Measurements from ENCODE around the gene MMP1. TPM values are rescaled to one million over a fixed set of nuclear protein-coding genes. Genes with fewer than 3 reads are reported as not detected.

MMP1 gene
- not detected for total RNA-seq (ENCODE audit: unreplicated experiment)
- long read RNA-seq: 0 reads

DNA sequence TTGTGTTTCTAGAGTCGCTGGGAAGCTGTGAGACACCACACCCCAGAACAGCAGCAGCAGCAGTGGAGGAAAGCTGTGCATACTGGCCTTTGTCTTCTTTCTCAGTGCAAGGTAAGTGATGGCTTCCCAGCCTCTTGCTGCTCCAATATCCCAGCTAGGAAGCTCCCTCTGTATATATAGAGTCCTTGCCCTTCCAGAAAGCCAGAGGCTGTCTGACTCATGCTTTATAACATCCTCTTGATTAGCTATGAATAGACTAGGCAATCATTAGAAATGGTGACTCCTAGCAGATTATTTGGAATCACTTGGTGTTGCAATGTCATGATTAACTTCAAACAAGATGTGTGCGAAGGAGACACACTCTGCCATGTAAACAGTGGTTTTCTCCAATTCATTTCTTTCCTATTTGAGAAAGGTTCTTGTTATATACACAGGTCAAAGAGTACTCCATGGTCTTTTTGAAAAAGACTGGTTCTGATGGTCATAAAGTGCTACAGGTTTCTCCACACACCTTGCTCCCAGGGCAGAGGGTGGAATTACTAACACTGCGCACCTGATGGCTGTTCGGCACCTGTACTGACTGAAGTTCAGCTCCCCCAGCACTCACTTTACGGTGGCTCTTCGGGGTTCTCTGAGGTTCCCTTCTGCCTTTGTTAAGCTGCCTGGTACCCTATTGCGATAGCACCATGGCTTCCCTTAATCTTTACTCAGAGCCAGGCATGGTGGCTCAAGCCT, at the start of gene MMP1:
Gene MMP1, minus strand, starts transcription at position 149 of the 735 bp plus-strand sequence. Its CDS starts 68 bp downstream, at position 81.
- Mint-ChIP-seq H3K4me3 (ENCODE audit: unreplicated experiment) (no peak within 1 kb of the TSS), H3K9me3 (ENCODE audit: unreplicated experiment) (no peaks in the 10 kb centered on the region), H3K27me3 (ENCODE audit: unreplicated experiment) (peaks cover 3% of the 10 kb centered on the region), H3K36me3 (ENCODE audit: unreplicated experiment) (no peaks in the 10 kb centered on the region), H3K27ac (ENCODE audit: unreplicated experiment) (no peak within 1 kb of the TSS), H3K4me1 (ENCODE audit: low read depth, unreplicated experiment) (no peaks in the 10 kb centered on the region)
- no peak for DNase-seq
- TF ChIP-seq, protein P1, sequence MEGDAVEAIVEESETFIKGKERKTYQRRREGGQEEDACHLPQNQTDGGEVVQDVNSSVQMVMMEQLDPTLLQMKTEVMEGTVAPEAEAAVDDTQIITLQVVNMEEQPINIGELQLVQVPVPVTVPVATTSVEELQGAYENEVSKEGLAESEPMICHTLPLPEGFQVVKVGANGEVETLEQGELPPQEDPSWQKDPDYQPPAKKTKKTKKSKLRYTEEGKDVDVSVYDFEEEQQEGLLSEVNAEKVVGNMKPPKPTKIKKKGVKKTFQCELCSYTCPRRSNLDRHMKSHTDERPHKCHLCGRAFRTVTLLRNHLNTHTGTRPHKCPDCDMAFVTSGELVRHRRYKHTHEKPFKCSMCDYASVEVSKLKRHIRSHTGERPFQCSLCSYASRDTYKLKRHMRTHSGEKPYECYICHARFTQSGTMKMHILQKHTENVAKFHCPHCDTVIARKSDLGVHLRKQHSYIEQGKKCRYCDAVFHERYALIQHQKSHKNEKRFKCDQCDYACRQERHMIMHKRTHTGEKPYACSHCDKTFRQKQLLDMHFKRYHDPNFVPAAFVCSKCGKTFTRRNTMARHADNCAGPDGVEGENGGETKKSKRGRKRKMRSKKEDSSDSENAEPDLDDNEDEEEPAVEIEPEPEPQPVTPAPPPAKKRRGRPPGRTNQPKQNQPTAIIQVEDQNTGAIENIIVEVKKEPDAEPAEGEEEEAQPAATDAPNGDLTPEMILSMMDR (IDR thresholded peaks at IDR 0.05; ENCODE audit: partially characterized antibody, unreplicated experiment): no peak

DNA sequence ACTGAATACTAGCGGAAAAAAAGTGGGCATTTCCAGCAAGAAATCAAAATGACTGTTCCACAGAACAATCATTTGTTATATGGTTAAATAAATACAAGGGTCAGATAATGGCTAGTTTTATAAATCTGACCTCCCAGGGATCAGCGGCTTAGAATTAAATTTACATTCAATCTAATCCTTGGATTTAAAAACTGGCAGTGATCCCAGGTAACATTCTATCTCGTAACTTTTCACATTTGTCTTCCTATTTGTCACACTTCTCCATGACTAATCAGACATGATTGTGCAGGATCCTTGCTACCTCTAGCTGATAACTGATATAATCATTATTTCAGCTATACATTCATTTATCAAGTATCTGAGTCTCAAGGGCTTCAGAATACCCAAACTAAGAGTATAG, 48.3 kb upstream of the MMP1 start:
- Mint-ChIP-seq H3K9me3 (ENCODE audit: unreplicated experiment) (no peaks in the 10 kb centered on the region), H3K27me3 (ENCODE audit: unreplicated experiment) (no peaks in the 10 kb centered on the region), H3K36me3 (ENCODE audit: unreplicated experiment) (no peaks in the 10 kb centered on the region), H3K4me1 (ENCODE audit: low read depth, unreplicated experiment) (no peaks in the 10 kb centered on the region), H3K4me3 (ENCODE audit: unreplicated experiment) (no peak overlapping the region), H3K27ac (ENCODE audit: unreplicated experiment) (no peak overlapping the region)
- DNase-seq: no peak
- TF ChIP-seq, protein P1 (IDR thresholded peaks at IDR 0.05; ENCODE audit: partially characterized antibody, unreplicated experiment): no peak

DNA sequence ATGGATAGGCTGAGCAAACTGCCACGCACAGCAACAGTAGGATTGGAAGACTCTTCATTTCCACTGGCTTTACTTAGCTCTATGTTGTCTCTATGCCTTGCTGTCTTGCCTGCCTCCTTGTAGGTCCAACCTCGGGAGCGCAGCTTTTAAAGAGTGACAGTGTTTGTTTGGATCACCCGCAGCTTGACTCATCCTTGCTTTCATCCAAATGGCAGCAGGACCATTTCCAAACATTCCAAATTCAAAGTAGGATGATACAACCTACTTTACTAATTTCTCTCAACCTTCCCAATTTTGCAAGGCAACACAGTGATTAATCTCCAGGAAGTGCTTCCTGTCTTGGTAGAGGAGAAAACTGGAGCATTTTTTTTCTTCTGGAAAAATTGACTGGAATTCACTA, 45.5 kb upstream of the MMP1 start, which contains the start of gene MMP3:
Gene MMP3, minus strand, starts transcription at position 121 of the 400 bp plus-strand sequence. Its CDS starts 63 bp downstream, at position 58.
- H3K27ac Mint-ChIP-seq (ENCODE audit: unreplicated experiment): no peak within 1 kb of the TSS
- DNase-seq: no peak
- H3K36me3 Mint-ChIP-seq (ENCODE audit: unreplicated experiment): no peaks in the 10 kb centered on the region
- peaks cover 4% of the 10 kb centered on the region for H3K4me1 Mint-ChIP-seq (ENCODE audit: low read depth, unreplicated experiment)
- TF ChIP-seq, protein P1 (IDR thresholded peaks at IDR 0.05; ENCODE audit: partially characterized antibody, unreplicated experiment): no peak
- no peaks in the 10 kb centered on the region for H3K9me3 Mint-ChIP-seq (ENCODE audit: unreplicated experiment)
- no peaks in the 10 kb centered on the region for H3K27me3 Mint-ChIP-seq (ENCODE audit: unreplicated experiment)
- H3K4me3 Mint-ChIP-seq (ENCODE audit: unreplicated experiment): no peak within 1 kb of the TSS

DNA sequence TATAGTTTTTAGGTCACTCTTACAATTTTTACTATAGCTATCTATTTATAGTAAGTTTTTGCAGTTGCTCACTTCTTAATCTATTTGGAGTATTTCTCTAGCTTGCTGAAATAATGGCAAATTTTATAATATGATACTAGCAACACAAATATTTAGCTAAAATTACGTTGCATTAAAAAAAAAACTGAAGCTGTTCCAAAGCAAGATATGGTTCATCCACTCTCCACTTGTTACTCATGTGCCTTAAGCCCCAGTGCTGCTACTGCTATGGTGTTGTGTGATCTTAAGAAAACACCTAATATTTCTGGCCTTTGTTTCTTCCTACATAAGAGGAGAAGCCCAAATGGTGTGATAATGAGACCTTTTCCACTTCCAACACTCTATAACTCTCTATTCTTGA, 45.0 kb upstream of the MMP1 start:
- H3K27ac Mint-ChIP-seq (ENCODE audit: unreplicated experiment): no peak overlapping the region
- DNase-seq: no peak
- no peaks in the 10 kb centered on the region for H3K27me3 Mint-ChIP-seq (ENCODE audit: unreplicated experiment)
- H3K36me3 Mint-ChIP-seq (ENCODE audit: unreplicated experiment): no peaks in the 10 kb centered on the region
- H3K9me3 Mint-ChIP-seq (ENCODE audit: unreplicated experiment): no peaks in the 10 kb centered on the region
- H3K4me3 Mint-ChIP-seq (ENCODE audit: unreplicated experiment): no peak overlapping the region
- H3K4me1 Mint-ChIP-seq (ENCODE audit: low read depth, unreplicated experiment): peaks cover 6% of the 10 kb centered on the region
- TF ChIP-seq, protein P1 (IDR thresholded peaks at IDR 0.05; ENCODE audit: partially characterized antibody, unreplicated experiment): no peak

DNA sequence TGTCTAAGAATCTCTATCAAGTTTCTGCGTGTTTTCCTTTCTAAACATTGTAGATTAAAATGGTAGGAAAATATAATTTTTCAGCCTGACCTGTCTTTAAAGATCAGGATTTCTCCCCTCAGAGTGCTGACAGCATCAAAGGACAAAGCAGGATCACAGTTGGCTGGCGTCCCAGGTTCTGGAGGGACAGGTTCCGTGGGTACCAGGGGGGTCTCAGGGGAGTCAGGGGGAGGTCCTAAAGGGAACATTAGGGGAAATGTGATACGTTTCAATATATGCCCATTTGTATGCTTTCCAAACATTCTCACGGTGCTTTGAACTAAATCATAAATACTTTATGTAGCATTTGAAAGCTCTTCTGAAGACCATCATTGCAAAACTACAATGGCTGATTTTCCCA, 42.1 kb upstream of the MMP1 start:
- Mint-ChIP-seq H3K9me3 (ENCODE audit: unreplicated experiment) (no peaks in the 10 kb centered on the region), H3K27me3 (ENCODE audit: unreplicated experiment) (no peaks in the 10 kb centered on the region), H3K4me3 (ENCODE audit: unreplicated experiment) (no peak overlapping the region), H3K4me1 (ENCODE audit: low read depth, unreplicated experiment) (peaks cover 9% of the 10 kb centered on the region), H3K27ac (ENCODE audit: unreplicated experiment) (no peak overlapping the region), H3K36me3 (ENCODE audit: unreplicated experiment) (no peaks in the 10 kb centered on the region)
- peak; percentile 40 for DNase-seq
- TF ChIP-seq, protein P1 (IDR thresholded peaks at IDR 0.05; ENCODE audit: partially characterized antibody, unreplicated experiment): no peak

Measured in glutamatergic neuron (in vitro differentiated cells).